Measurements from ENCODE around the gene SELENOW. TPM values are rescaled to one million over a fixed set of nuclear protein-coding genes. Genes with fewer than 3 reads are reported as not detected.
"Not testable (repeated sequence)": the region's sequence is repeated elsewhere in the genome, so short reads cannot be mapped to it uniquely, and the experiment has no call there.

The SELENOW gene
- polyA plus RNA-seq, 1 donor: 190 TPM

DNA sequence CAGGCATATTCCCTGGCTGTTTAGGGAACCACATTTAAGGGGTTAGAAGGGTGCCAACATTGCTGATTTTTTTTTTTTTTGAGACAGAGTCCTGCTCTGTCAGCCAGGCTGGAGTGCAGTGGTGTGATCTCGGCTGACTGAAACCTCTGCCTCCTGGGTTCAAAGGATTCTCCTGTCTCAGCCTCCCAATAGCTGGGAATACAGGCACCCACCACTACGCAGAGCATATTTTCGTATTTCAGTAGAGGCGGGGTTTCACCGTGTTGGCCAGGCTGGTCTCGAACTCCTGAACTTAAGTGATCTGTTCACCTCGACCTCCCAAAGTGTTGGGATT, 35.5 kb downstream of the SELENOW start:
- Histone ChIP-seq H3K36me3 (ENCODE audit: control insufficient read depth, insufficient read depth, low read length) (no peaks in the 10 kb centered on the region), H3K27me3 (ENCODE audit: control insufficient read depth, insufficient read depth, low read length) (no peaks in the 10 kb centered on the region), H3K4me1 (ENCODE audit: control insufficient read depth, insufficient read depth, low read length) (no peaks in the 10 kb centered on the region), H3K4me3 (ENCODE audit: low read length) (no peak overlapping the region), H3K9me3 (ENCODE audit: control insufficient read depth, low read depth, low read length) (no peaks in the 10 kb centered on the region), H3K27ac (ENCODE audit: low read length) (no peak overlapping the region)
- no peak for DNase-seq
- WGBS (ENCODE audit: insufficient coverage, low lambda C conversion rate): 100% methylated on average over 1 of the region's 7 CpGs

- WGBS (ENCODE audit: insufficient coverage, low lambda C conversion rate): no CpG with 5 or more reads among the region's 8 CpGs
- H3K4me1 ChIP-seq (ENCODE audit: control insufficient read depth, insufficient read depth, low read length); H3K9me3 ChIP-seq (ENCODE audit: control insufficient read depth, low read depth, low read length); H3K4me3 ChIP-seq (ENCODE audit: low read length); H3K27ac ChIP-seq (ENCODE audit: low read length); H3K36me3 ChIP-seq (ENCODE audit: control insufficient read depth, insufficient read depth, low read length); DNase-seq: not testable (repeated sequence)
- H3K27me3 ChIP-seq (ENCODE audit: control insufficient read depth, insufficient read depth, low read length): peaks cover 18% of the 10 kb centered on the region
Measured at GRCh38 chr19:47816270-47816669, 37.8 kb downstream of the SELENOW start.

DNA sequence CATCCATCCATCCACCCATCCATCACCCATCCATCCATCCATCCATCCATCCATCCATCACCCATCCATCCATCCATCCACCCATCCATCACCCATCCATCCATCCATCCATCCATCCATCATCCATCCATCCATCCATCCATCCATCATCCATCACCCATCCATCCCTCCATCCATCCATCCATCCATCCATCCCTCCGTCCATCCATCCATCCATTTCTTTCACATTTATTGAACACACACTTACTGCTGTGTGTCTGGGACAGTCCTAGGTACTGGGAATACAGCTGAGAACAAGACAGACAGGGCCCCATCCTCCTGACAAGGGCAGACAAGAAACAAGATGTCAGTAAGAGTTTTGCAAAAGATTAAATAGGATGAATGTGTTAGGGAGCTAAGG, 39.7 kb downstream of the SELENOW start:
- not testable (repeated sequence) for H3K9me3 ChIP-seq (ENCODE audit: control insufficient read depth, low read depth, low read length); DNase-seq; H3K4me1 ChIP-seq (ENCODE audit: control insufficient read depth, insufficient read depth, low read length); H3K27ac ChIP-seq (ENCODE audit: low read length); H3K36me3 ChIP-seq (ENCODE audit: control insufficient read depth, insufficient read depth, low read length); H3K4me3 ChIP-seq (ENCODE audit: low read length)
- no CpG with 5 or more reads among the region's 1 CpG for WGBS (ENCODE audit: insufficient coverage, low lambda C conversion rate)
- H3K27me3 ChIP-seq (ENCODE audit: control insufficient read depth, insufficient read depth, low read length): peaks cover 27% of the 10 kb centered on the region

DNA sequence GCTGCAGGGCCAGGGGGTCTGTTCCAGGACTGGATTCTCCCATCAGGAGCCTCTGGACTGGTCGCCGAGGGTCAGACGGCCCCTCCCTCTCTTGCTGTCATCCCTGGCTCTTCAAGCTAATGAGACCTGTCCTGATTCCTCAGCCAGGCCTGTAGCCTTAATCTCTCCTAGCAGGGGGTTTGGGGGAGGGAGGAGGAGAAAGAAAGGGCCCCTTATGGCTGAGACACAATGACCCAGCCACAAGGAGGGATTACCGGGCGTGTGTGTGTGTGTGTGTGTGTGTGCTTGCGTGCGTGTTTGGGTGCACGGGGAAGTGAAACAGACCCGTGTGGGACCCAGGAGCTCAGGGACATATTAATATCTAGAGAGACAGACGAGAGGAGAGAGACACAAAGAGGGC, 41.4 kb downstream of the SELENOW start:
- Histone ChIP-seq H3K9me3 (ENCODE audit: control insufficient read depth, low read depth, low read length) (no peaks in the 10 kb centered on the region), H3K27ac (ENCODE audit: low read length) (no peak overlapping the region), H3K4me3 (ENCODE audit: low read length) (no peak overlapping the region), H3K4me1 (ENCODE audit: control insufficient read depth, insufficient read depth, low read length) (no peaks in the 10 kb centered on the region), H3K36me3 (ENCODE audit: control insufficient read depth, insufficient read depth, low read length) (no peaks in the 10 kb centered on the region), H3K27me3 (ENCODE audit: control insufficient read depth, insufficient read depth, low read length) (peaks cover 27% of the 10 kb centered on the region)
- no CpG with 5 or more reads among the region's 10 CpGs for WGBS (ENCODE audit: insufficient coverage, low lambda C conversion rate)
- DNase-seq: no peak

DNA sequence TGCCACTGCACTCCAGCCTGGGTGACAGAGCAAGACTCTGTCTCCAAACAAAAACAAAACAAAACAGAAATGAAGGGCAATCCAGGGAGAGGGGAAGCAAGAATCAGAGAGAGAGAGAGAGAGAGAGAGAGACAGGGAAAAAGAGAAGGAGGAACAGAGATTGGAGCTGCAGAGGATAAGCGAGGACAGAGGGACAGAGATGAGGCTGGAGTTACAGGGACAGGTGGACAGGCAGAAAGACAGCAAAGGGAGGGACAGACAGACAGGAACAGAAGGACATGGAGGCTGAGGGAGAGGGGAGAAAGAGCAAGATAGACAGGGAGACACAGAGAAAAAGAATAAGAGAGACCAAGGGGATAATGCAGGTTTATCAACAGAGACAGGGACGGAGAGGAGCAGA, 41.9 kb downstream of the SELENOW start:
- no CpG with 5 or more reads among the region's 2 CpGs for WGBS (ENCODE audit: insufficient coverage, low lambda C conversion rate)
- DNase-seq: no peak
- no peaks in the 10 kb centered on the region for H3K4me1 ChIP-seq (ENCODE audit: control insufficient read depth, insufficient read depth, low read length)
- H3K4me3 ChIP-seq (ENCODE audit: low read length): no peak overlapping the region
- no peak overlapping the region for H3K27ac ChIP-seq (ENCODE audit: low read length)
- no peaks in the 10 kb centered on the region for H3K36me3 ChIP-seq (ENCODE audit: control insufficient read depth, insufficient read depth, low read length)
- no peaks in the 10 kb centered on the region for H3K9me3 ChIP-seq (ENCODE audit: control insufficient read depth, low read depth, low read length)
- H3K27me3 ChIP-seq (ENCODE audit: control insufficient read depth, insufficient read depth, low read length): peaks cover 27% of the 10 kb centered on the region

DNA sequence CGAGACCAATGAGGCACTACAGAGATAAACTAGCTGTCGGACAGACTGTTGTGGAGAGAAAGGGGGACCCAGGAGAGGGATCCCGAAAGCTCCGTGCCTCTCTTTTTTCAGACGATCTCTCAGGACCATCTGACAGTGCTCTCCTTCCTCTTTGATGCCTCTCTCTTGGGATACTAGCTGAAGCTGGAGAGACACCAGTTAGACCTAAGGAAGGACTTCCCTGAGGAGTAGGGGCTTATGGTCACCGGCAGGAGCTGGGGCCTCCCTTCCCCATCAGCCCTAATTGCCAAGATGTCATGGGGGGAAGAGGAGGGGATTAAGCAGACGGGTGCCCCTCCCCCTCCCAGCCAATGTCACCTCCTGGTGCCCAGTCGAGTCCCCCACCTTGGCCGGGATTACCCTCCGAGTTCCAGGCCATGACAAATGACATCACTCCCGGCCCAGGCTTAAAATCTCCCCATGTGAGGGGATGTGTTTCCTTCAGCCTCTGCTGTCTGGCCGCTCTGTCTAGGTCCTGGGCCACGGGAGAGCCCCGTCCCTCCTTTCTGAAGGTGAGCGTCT, 43.0 kb downstream of the SELENOW start, which contains the start of gene CRX:
Gene CRX (plus strand): TSS at position 478 of the 561 bp plus-strand sequence. CDS start 12,507 bp downstream, outside the sequence.
- Histone ChIP-seq H3K27me3 (ENCODE audit: control insufficient read depth, insufficient read depth, low read length) (peaks cover 27% of the 10 kb centered on the region), H3K4me1 (ENCODE audit: control insufficient read depth, insufficient read depth, low read length) (no peaks in the 10 kb centered on the region)

DNA sequence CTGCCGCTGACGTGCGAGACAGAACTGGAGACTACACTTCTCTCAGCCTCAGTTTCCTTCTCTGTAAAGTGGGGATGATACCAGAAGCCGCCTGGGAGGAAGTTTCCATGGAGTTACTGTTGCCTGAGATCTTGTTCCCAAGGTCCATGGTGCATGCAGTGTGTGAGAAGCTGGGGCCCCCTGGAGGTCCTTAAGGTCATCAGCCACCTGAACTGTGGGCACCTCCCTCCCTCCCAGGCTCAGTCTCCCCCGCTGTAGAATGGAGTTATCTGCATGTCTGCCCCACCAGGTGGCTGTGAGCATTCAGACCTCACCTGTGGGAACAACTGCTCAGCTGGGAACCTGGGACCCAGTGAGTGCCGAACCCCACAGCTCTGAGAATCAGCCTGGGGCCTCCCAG, 45.9 kb downstream of the SELENOW start:
- no peak overlapping the region for H3K4me3 ChIP-seq (ENCODE audit: low read length)
- peaks cover 26% of the 10 kb centered on the region for H3K27me3 ChIP-seq (ENCODE audit: control insufficient read depth, insufficient read depth, low read length)
- no peaks in the 10 kb centered on the region for H3K4me1 ChIP-seq (ENCODE audit: control insufficient read depth, insufficient read depth, low read length)
- no peak overlapping the region for H3K27ac ChIP-seq (ENCODE audit: low read length)
- H3K9me3 ChIP-seq (ENCODE audit: control insufficient read depth, low read depth, low read length): no peaks in the 10 kb centered on the region
- no peaks in the 10 kb centered on the region for H3K36me3 ChIP-seq (ENCODE audit: control insufficient read depth, insufficient read depth, low read length)
- no peak for DNase-seq
- no CpG with 5 or more reads among the region's 6 CpGs for WGBS (ENCODE audit: insufficient coverage, low lambda C conversion rate)

More for the DNA sequence above, 43.0 kb downstream of the SELENOW start, which contains the start of gene CRX:
- no peak within 1 kb of the TSS for H3K27ac ChIP-seq (ENCODE audit: low read length)
- no peaks in the 10 kb centered on the region for H3K9me3 ChIP-seq (ENCODE audit: control insufficient read depth, low read depth, low read length)
- DNase-seq: no peak
- WGBS (ENCODE audit: insufficient coverage, low lambda C conversion rate): no CpG with 5 or more reads among the region's 15 CpGs
- H3K4me3 ChIP-seq (ENCODE audit: low read length): no peak within 1 kb of the TSS
- H3K36me3 ChIP-seq (ENCODE audit: control insufficient read depth, insufficient read depth, low read length): no peaks in the 10 kb centered on the region

- H3K27ac ChIP-seq (ENCODE audit: low read length): no peak overlapping the region
- peaks cover 4% of the 10 kb centered on the region for H3K27me3 ChIP-seq (ENCODE audit: control insufficient read depth, insufficient read depth, low read length)
- H3K4me1 ChIP-seq (ENCODE audit: control insufficient read depth, insufficient read depth, low read length): no peaks in the 10 kb centered on the region
- H3K4me3 ChIP-seq (ENCODE audit: low read length): no peak overlapping the region
- H3K9me3 ChIP-seq (ENCODE audit: control insufficient read depth, low read depth, low read length): no peaks in the 10 kb centered on the region
- DNase-seq: no peak
- WGBS (ENCODE audit: insufficient coverage, low lambda C conversion rate): 100% methylated on average over 1 of the region's 6 CpGs
- no peaks in the 10 kb centered on the region for H3K36me3 ChIP-seq (ENCODE audit: control insufficient read depth, insufficient read depth, low read length)
Measured at GRCh38 chr19:47826800-47827199, 48.3 kb downstream of the SELENOW start.

GRCh38 chr19:47832723-47833122, 54.2 kb downstream of the SELENOW start:
- 80% methylated on average over 1 of the region's 4 CpGs for WGBS (ENCODE audit: insufficient coverage, low lambda C conversion rate)
- DNase-seq: no peak
- H3K4me3 ChIP-seq (ENCODE audit: low read length): no peak overlapping the region
- H3K4me1 ChIP-seq (ENCODE audit: control insufficient read depth, insufficient read depth, low read length): no peaks in the 10 kb centered on the region
- no peaks in the 10 kb centered on the region for H3K36me3 ChIP-seq (ENCODE audit: control insufficient read depth, insufficient read depth, low read length)
- H3K27me3 ChIP-seq (ENCODE audit: control insufficient read depth, insufficient read depth, low read length): no peaks in the 10 kb centered on the region
- no peaks in the 10 kb centered on the region for H3K9me3 ChIP-seq (ENCODE audit: control insufficient read depth, low read depth, low read length)
- no peak overlapping the region for H3K27ac ChIP-seq (ENCODE audit: low read length)

Measured in large intestine (tissue), 3 donors.